Upper lobe of right lung (tissue), 1 donor: ENCODE measurements around the gene PROSER3. TPM values are rescaled to one million over a fixed set of nuclear protein-coding genes. Genes with fewer than 3 reads are reported as not detected.
A peak's percentile ranks its signal among the peaks of the same experiment; 100 is the strongest.

Source experiments
- ATAC-seq: fragments of 200-7000 bp; cut with Tn5 transposase; one replicate; pipeline ENCODE4 v1.9.1; 2020; ENCODE audit warnings: mild to moderate bottlenecking, moderate library complexity
- DNase-seq: peaks from one replicate; pipeline ENCODE4 v3.0.0-alpha.2; 2020
- H3K27ac ChIP-seq: fragments of 200-600 bp; one replicate; pipeline ENCODE4 v1.8.0; 2022
- H3K27me3 ChIP-seq: fragments of 200-600 bp; one replicate; pipeline ENCODE4 v1.8.0; 2022; ENCODE audit warnings: mild to moderate bottlenecking
- H3K36me3 ChIP-seq: fragments of 200-600 bp; one replicate; pipeline ENCODE4 v1.8.0; 2022
- H3K4me1 ChIP-seq: fragments of 200-600 bp; one replicate; pipeline ENCODE4 v1.8.0; 2022
- H3K4me3 ChIP-seq: fragments of 200-600 bp; one replicate; pipeline ENCODE4 v1.8.0; 2022; ENCODE audit warnings: mild to moderate bottlenecking
- H3K9me3 ChIP-seq: fragments of 200-600 bp; one replicate; pipeline ENCODE4 v1.8.0; 2022
- CTCF ChIP-seq: fragments of 200-600 bp; IDR thresholded peaks from one replicate; pipeline ENCODE4 v1.8.0; 2022; ENCODE audit warnings: antibody characterized with exemption
- intact Hi-C: fragments of 100-400 bp; cut with DNase I; formaldehyde crosslinking; loops from one replicate; pipeline ENCODE4 v1.11.0; 2022
- total RNA-seq: library from RNA; stranded (reverse); fragmentation: NEBNext Ultra II Directional; extraction: Animal tissue kit (Norgen Biotek cat#: 25700); gene quantifications from one replicate; pipeline ENCODE4 v1.2.1, GENCODE V29; 2021
- donor health status: DM: no; HTN: yes; CAD: no; lungs with severe emphysema.

PROSER3 gene
- total RNA-seq, 1 donor from 2014 or later, result 18.2 TPM

GRCh38 chr19:35789195-35789977 is 31.4 kb downstream of the PROSER3 start:
- Histone ChIP-seq H3K9me3 (no peaks in the 10 kb centered on the region), H3K4me1 (no peaks in the 10 kb centered on the region), H3K4me3 (no peak overlapping the region), H3K27ac (no peak overlapping the region), H3K27me3 (no peaks in the 10 kb centered on the region), H3K36me3 (no peaks in the 10 kb centered on the region)
- intact Hi-C loops, result no loop called here
- TF ChIP-seq CTCF, result no peak
- no peak for DNase-seq
- no peak for ATAC-seq

- no peaks in the 10 kb centered on the region for H3K9me3 ChIP-seq
- TF ChIP-seq CTCF, result no peak
- DNase-seq (no peak), ATAC-seq (no peak)
- intact Hi-C loops, result no loop called here
- no peak overlapping the region for H3K27ac ChIP-seq
- no peaks in the 10 kb centered on the region for H3K4me1 ChIP-seq
- H3K4me3 ChIP-seq, result no peak overlapping the region
- no peaks in the 10 kb centered on the region for H3K27me3 ChIP-seq
- H3K36me3 ChIP-seq, result no peaks in the 10 kb centered on the region
Measured at GRCh38 chr19:35789978-35790944, 32.3 kb downstream of the PROSER3 start.

- H3K27me3 ChIP-seq, result no peaks in the 10 kb centered on the region
- ATAC-seq, result no peak
- intact Hi-C loops, result no loop called here
Measured at GRCh38 chr19:35790981-35791813, 33.2 kb downstream of the PROSER3 start.

GRCh38 chr19:35791814-35792279 is 33.9 kb downstream of the PROSER3 start:
- Histone ChIP-seq H3K4me1 (no peaks in the 10 kb centered on the region), H3K9me3 (no peaks in the 10 kb centered on the region), H3K27ac (no peak overlapping the region), H3K36me3 (no peaks in the 10 kb centered on the region), H3K27me3 (peaks cover 4% of the 10 kb centered on the region), H3K4me3 (no peak overlapping the region)
- intact Hi-C loops, result no loop called here
- no peak for ATAC-seq
- no peak for TF ChIP-seq CTCF
- DNase-seq, result no peak

More at GRCh38 chr19:35790981-35791813, 33.2 kb downstream of the PROSER3 start:
- Histone ChIP-seq H3K36me3 (no peaks in the 10 kb centered on the region), H3K4me3 (no peak overlapping the region), H3K27ac (no peak overlapping the region), H3K4me1 (no peaks in the 10 kb centered on the region), H3K9me3 (no peaks in the 10 kb centered on the region)
- DNase-seq, result peak; percentile 58
- TF ChIP-seq CTCF, result no peak

GRCh38 chr19:35792312-35792711 is 34.3 kb downstream of the PROSER3 start:
- no peak overlapping the region for H3K27ac ChIP-seq
- no peak overlapping the region for H3K4me3 ChIP-seq
- H3K4me1 ChIP-seq, result no peaks in the 10 kb centered on the region
- no peaks in the 10 kb centered on the region for H3K9me3 ChIP-seq
- no peak for TF ChIP-seq CTCF
- H3K36me3 ChIP-seq, result no peaks in the 10 kb centered on the region
- peaks cover 9% of the 10 kb centered on the region for H3K27me3 ChIP-seq
- ATAC-seq (no peak), DNase-seq (no peak)
- intact Hi-C loops, result no loop called here
